T-helper 1 cell (primary cell): ENCODE data around the gene CDR2L.
A peak's percentile ranks its signal among the peaks of the same experiment; 100 is the strongest.
"Not testable (repeated sequence)": the region's sequence is repeated elsewhere in the genome, so short reads cannot be mapped to it uniquely, and the experiment has no call there.

Experiments used
- DNase-seq, 5 donors: peaks; one replicate each; pipeline ENCODE4 v3.0.0-alpha.2; 2012 to 2020

Gene CDR2L

GRCh38 chr17:74959826-74960515, 27.5 kb upstream of the CDR2L start:
- no peak for DNase-seq

GRCh38 chr17:74960570-74961342, 26.7 kb upstream of the CDR2L start:
- DNase-seq, result peak in 3 of 5 donors; percentile 18 to 54 (median 23)

GRCh38 chr17:74961657-74962350, 25.6 kb upstream of the CDR2L start:
- DNase-seq, result peak; percentile 61 to 84 (median 75)

- no peak for DNase-seq
Observed at GRCh38 chr17:74962622-74963394, 24.6 kb upstream of the CDR2L start.

- DNase-seq, result no peak
Observed at GRCh38 chr17:74963656-74964055, 23.8 kb upstream of the CDR2L start.

GRCh38 chr17:74964246-74964761, 23.1 kb upstream of the CDR2L start:
- no peak for DNase-seq

GRCh38 chr17:74964988-74965622, 22.3 kb upstream of the CDR2L start:
- DNase-seq, result no peak

GRCh38 chr17:74968361-74968780, 19.1 kb upstream of the CDR2L start:
- DNase-seq, result no peak

GRCh38 chr17:74969501-74969900, 17.9 kb upstream of the CDR2L start:
- not testable (repeated sequence) for DNase-seq

- DNase-seq, result no peak
Observed at GRCh38 chr17:74970395-74970794, 17.0 kb upstream of the CDR2L start.

- no peak for DNase-seq
Observed at GRCh38 chr17:74971069-74971841, 16.2 kb upstream of the CDR2L start.

- DNase-seq, result no peak
Observed at GRCh38 chr17:74971842-74972106, 15.7 kb upstream of the CDR2L start.

- peak; percentile 39 to 82 (median 73) for DNase-seq
Observed at GRCh38 chr17:74972107-74972972, 15.1 kb upstream of the CDR2L start, which contains the start of gene HID1. Gene HID1 (minus strand): TSS chr17:74972759. CDS start chr17:74972656, 103 bp downstream.

- DNase-seq, result no peak
Observed at GRCh38 chr17:74972973-74973328, 14.5 kb upstream of the CDR2L start.

GRCh38 chr17:74975943-74976342, 11.5 kb upstream of the CDR2L start:
- no peak for DNase-seq

GRCh38 chr17:74977802-74978201, 9.6 kb upstream of the CDR2L start:
- no peak for DNase-seq

- DNase-seq, result no peak
Observed at GRCh38 chr17:74978240-74978639, 9.2 kb upstream of the CDR2L start.

- DNase-seq, result no peak
Observed at GRCh38 chr17:74979408-74980146, 7.9 kb upstream of the CDR2L start.

GRCh38 chr17:74981318-74981978, 6.0 kb upstream of the CDR2L start:
- DNase-seq, result no peak
